NCI-H1694 (cell line): Measurements from ENCODE around the gene TTC27.

ENCODE experiments used
- DNase-seq: peaks from one replicate; lab custom pipeline; 2025; lab: John Stamatoyannopoulos, UW

Gene TTC27

GRCh38 chr2:32756074-32756727, 128.4 kb downstream of the TTC27 start:
- no peak for DNase-seq

GRCh38 chr2:32758232-32758631, 130.4 kb downstream of the TTC27 start:
- no peak for DNase-seq

GRCh38 chr2:32760628-32761027, 132.8 kb downstream of the TTC27 start:
- DNase-seq, result no peak

GRCh38 chr2:32768387-32769174, 140.7 kb downstream of the TTC27 start:
- DNase-seq, result no peak

- DNase-seq, result no peak
Observed at GRCh38 chr2:32770360-32770759, 142.5 kb downstream of the TTC27 start.

- DNase-seq, result peak; percentile 60
Observed at GRCh38 chr2:32772638-32773447, 145.0 kb downstream of the TTC27 start.

- DNase-seq, result no peak
Observed at GRCh38 chr2:32773448-32773808, 145.6 kb downstream of the TTC27 start.

GRCh38 chr2:32775954-32776353, 148.1 kb downstream of the TTC27 start:
- no peak for DNase-seq

GRCh38 chr2:32777714-32778113, 149.9 kb downstream of the TTC27 start:
- DNase-seq, result no peak

GRCh38 chr2:32780961-32781360, 153.1 kb downstream of the TTC27 start:
- DNase-seq, result no peak

- peak; percentile 83 for DNase-seq
Observed at GRCh38 chr2:32783469-32783868, 155.6 kb downstream of the TTC27 start.

- DNase-seq, result no peak
Observed at GRCh38 chr2:32783933-32784332, 156.1 kb downstream of the TTC27 start.

- no peak for DNase-seq
Observed at GRCh38 chr2:32787207-32787606, 159.4 kb downstream of the TTC27 start.

- no peak for DNase-seq
Observed at GRCh38 chr2:32788114-32788513, 160.3 kb downstream of the TTC27 start.

GRCh38 chr2:32792416-32792815, 164.6 kb downstream of the TTC27 start:
- no peak for DNase-seq

GRCh38 chr2:32798829-32799228, 171.0 kb downstream of the TTC27 start:
- no peak for DNase-seq

GRCh38 chr2:32801741-32802140, 173.9 kb downstream of the TTC27 start:
- no peak for DNase-seq

- no peak for DNase-seq
Observed at GRCh38 chr2:32802877-32803276, 175.0 kb downstream of the TTC27 start.

- no peak for DNase-seq
Observed at GRCh38 chr2:32804205-32804604, 176.4 kb downstream of the TTC27 start.

GRCh38 chr2:32805104-32806095, 177.6 kb downstream of the TTC27 start:
- DNase-seq, result no peak

- DNase-seq, result no peak
Observed at GRCh38 chr2:32806857-32807256, 179.0 kb downstream of the TTC27 start.

- DNase-seq, result no peak
Observed at GRCh38 chr2:32807662-32808061, 179.8 kb downstream of the TTC27 start.
